Activated T-cell treated with anti-CD3 and anti-CD28 coated beads for 24 hours (primary cell): Measurements from ENCODE around the gene CDKN2C.
"Not testable (repeated sequence)": the region's sequence is repeated elsewhere in the genome, so short reads cannot be mapped to it uniquely, and the experiment has no call there.

Source experiments
- DNase-seq: peaks from one replicate; pipeline ENCODE4 v3.0.0-alpha.2; 2020; ENCODE audit warnings: low read depth

Gene CDKN2C

DNA sequence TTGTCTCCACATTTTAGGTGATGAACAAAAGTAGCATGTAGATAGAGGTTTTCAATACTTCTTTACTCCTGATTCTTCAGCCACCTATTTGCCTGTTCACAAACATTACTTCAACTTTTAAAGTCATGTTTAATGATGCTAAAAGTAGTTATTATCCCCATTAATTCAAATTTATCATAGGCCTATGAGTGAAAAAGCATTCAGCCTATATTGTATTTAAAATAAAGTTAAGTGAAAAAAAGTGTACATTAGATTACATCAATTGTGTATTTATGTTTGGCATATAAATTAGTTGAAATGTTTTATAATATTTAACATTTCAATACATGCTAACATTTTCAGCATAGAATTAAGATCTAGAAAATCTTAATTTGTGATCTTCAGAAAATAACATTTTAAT, 10.5 kb downstream of the CDKN2C start:
- DNase-seq = no peak

DNA sequence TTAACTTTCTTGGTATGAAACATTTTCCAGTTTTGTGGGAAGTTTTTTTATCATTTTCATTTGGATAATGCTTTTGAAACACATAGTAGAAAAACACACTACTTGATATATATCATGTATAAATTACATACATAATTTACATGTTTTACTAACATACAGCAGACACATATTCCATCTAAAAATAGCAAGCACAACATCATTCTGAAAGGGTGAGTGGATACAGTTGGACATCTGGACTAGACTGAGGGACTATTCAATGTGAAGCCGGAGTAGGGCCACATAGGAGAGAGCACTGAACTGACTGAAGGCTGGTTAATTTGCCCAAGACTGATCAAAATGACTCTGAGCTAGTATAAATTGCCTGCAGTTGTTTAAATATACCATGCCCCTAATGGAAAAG, 11.7 kb downstream of the CDKN2C start:
- DNase-seq = no peak

DNA sequence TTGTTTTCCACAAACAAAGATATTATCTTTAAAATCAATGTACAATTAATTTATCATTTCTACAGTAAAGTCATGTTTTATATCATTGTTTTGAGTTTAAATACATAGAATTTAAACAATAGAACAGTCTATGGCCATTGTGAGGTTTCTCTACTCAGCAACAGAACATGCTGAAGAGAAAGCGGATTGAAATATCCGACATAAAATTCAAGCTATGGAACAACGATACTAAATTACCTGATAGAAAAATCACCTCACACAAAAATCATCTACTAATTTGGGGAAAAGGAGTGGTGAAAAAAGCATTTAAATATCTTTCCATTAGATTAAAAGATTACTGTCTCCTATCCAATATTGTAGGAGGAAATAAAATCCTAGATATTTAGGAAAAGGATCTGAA, 12.6 kb downstream of the CDKN2C start:
- DNase-seq = no peak

GRCh38 chr1:50983219-50983802, 13.3 kb downstream of the CDKN2C start:
- DNase-seq = no peak

GRCh38 chr1:50985094-50985493, 15.0 kb downstream of the CDKN2C start:
- DNase-seq = no peak

DNA sequence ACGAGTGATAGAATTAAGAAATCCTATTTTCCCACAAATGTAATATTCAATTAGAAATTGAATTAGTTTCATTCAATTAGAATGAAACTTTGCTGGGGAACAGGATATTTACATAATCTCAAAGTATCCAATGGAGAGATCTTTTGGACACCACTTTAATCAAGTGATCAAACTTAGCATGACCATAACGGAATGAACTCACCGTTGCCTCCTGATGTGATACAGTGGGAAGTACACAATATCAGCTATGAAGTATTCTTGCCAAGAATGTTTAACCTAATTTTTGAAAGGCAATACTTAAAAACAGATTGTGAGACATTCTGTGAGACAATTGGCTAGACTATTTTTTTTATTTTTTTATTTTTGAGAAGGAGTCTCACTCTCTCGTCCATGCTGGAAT, 16.6 kb downstream of the CDKN2C start:
- DNase-seq = no peak

DNA sequence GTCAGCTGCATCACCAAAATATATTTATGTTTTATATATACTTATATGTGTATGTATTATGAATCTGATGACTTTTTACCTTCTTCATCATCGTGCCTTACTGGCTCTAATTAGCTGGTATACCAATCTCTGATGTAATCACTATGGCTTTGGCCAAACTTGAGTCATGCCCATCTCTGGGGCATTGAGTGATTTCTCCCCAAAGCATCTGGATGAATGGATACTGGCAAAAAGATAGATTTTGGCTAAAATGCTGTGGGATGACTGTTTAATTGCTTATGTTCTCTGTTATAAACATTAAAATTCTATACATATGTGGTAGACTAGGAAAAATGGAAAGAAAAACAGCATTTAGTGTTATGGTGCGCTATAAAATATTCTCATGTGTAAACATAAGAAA, 19.6 kb downstream of the CDKN2C start:
- no peak for DNase-seq

GRCh38 chr1:50992532-50993318, 22.7 kb downstream of the CDKN2C start:
- DNase-seq = no peak

- DNase-seq = no peak
These were observed 23.6 kb downstream of the CDKN2C start for GRCh38 chr1:50993645-50994044.

DNA sequence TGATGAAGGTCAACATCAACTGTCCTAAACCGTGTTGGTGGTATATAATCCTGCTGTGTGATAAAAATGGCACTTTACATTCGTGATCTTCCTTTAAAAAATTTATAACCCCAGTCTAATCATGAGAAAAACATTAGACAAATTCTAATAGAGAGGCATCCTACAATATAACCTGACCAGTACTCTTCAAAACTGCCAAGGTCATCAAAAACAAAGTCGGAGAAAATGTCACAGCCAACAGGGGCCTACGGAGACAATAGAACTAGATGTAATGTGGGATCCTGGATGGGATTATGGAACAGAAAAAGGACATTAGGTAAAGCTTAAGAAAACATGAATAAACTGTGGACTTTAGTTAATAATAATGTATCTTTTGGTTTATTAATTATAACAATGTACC, 25.0 kb downstream of the CDKN2C start:
- DNase-seq = no peak

DNA sequence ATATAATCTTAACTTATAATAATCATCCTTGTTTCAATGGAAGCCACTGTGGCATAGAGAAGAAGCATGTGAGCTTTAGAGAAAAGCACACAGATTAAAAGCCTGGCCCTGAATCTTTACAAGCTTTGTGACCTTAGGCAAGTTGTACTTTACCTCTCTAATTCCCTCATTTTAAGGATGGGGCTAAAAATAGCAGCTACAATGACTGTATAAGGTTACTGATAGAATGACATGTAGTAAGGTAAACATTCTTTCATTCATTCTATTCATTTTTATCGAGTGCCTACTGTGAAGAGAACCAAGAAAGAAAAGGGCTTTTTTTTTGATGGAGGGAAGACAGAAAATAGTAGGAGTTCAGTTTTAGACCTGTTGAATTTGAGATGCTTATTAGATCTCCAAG, 25.6 kb downstream of the CDKN2C start:
- no peak for DNase-seq

- no peak for DNase-seq
These were observed 26.0 kb downstream of the CDKN2C start for GRCh38 chr1:50996083-50996482.

DNA sequence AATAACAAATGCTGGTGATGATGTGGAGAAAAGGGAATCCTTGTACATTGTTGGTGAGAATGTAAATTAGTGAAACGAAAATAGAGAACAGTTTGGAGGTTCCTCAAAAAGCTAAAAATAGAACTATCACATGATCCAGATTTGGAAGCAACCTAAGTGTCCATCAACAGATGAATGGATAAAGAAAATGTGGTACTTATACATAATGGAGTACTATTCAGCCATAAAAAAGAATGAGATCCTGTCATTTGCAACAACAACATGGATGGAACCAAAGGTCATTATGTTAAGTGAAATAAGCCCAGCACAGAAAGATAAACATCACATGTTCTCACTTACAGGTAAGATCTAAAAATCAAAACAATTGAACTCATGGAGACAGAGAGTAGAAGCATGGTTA, 29.3 kb downstream of the CDKN2C start:
- not testable (repeated sequence) for DNase-seq

DNA sequence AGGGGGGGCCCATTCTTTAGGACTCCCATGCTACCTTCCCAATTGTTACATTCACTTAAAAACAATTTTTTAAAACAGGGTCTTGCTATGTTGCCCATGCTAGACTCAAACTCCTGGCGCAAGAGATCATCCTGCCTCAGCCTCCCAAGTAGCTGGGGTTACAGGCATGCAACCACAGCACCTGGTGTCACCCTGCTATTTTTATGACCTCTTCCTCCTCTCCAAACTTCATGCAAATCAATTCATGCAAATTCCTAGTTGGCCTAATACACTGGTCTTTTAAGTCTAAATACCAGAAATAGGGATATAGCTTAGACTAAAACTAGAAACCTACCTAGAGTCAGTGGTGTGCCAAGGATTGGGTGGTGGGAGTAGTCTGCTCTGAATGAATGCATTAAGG, 30.1 kb downstream of the CDKN2C start:
- DNase-seq = no peak

GRCh38 chr1:51000651-51001050, 30.6 kb downstream of the CDKN2C start:
- no peak for DNase-seq

DNA sequence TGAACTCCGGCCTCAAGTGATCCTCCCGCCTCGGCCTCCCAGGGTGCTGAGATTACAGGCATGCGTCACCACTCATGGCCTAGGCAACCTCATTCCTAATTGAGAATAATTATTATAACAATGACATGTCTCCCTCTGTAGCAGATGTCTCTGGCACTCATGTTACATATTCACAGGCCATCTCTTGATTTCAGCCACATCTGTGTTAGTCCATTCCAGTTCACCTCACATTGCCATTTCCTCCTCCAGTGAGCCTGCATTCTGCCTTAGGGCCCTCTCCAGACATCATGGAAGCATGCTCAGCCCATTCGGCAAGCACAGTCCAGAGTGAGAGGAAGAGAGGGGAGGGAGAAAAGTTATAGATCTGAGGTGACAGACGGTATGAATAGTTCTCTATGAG, 32.5 kb downstream of the CDKN2C start:
- no peak for DNase-seq

DNA sequence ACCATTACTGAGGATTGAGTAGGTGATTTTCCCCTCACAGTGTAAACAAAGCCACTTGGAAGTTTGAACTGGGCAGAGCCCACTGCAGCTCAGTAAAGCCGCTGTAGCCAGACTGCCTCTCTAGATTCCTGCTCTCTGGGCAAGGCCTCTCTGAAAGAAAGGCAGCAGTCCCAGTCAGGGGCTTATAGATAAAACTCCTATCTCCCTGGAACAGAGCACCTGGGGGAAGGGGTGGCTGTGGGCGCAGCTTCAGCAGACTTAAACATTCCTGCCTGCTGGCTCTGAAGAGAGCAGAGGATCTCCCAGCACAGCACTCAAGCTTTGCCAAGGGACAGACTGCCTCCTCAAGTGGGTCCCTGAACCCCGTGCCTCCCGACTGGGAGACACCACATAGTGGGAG, 35.5 kb downstream of the CDKN2C start:
- not testable (repeated sequence) for DNase-seq

DNA sequence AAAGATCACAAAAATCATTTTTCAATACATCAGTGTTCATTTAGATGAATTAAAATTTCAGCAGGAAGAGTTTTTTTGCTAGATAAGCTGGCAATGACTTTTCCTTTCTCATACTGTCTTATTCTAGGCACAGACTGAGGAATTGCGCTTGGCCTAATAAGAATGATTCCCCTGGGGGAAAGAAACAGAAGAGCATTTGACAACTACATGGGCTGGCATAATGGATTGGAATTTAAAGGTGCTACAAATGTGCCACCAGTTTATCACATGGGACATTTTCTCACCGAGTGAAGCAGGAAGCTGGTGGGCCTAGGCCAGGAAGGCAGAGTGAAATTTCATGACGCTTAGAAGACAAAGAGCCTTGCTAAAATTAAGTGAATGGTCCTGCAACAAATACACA, 39.3 kb downstream of the CDKN2C start:
- DNase-seq = no peak

GRCh38 chr1:51014878-51015277, 44.8 kb downstream of the CDKN2C start:
- no peak for DNase-seq

- DNase-seq = no peak
These were observed 49.8 kb downstream of the CDKN2C start for GRCh38 chr1:51019811-51020210.
